ENCODE measurements around the gene BSND. TPM values are rescaled to one million over a fixed set of nuclear protein-coding genes. Genes with fewer than 3 reads are reported as not detected.
A peak's percentile ranks its signal among the peaks of the same experiment; 100 is the strongest.

Gene BSND
- total RNA-seq, 1 experiment from 2014 or later, result 0.17 TPM

- H2BK5ac ChIP-seq (ENCODE audit: insufficient read length, low read length), result no peak overlapping the region
- H3K9me3 ChIP-seq (ENCODE audit: control insufficient read depth, low read depth, low read length), result no peaks in the 10 kb centered on the region
- peaks cover 40% of the 10 kb centered on the region for H3K27me3 Mint-ChIP-seq (ENCODE audit: low read depth)
- no peaks in the 10 kb centered on the region; the same call in 1 of the 2 replicates for H3K27me3 ChIP-seq (ENCODE audit: insufficient read depth, low read length)
- no peaks in the 10 kb centered on the region for H3K9me3 Mint-ChIP-seq
- no peaks in the 10 kb centered on the region for H4K20me1 ChIP-seq (ENCODE audit: control insufficient read depth, insufficient read depth, insufficient read length)
- H3K23ac ChIP-seq (ENCODE audit: insufficient read length, low read depth, low read length), result no peak overlapping the region
- no peak for TF ChIP-seq CTCF (conservative IDR thresholded peaks at IDR 0.05)
- peak overlapping the region in 1 of 3 experiments; percentile 83; a peak in 1 of 7 replicates for H3K27ac Mint-ChIP-seq
- no peak overlapping the region for H4K8ac ChIP-seq (replicated peaks; ENCODE audit: insufficient read length, low read depth, low read length)
- H3K4me1 Mint-ChIP-seq, result peaks cover 32 to 37% of the 10 kb centered on the region in 2 experiments
- no peak overlapping the region for H4K91ac ChIP-seq (ENCODE audit: insufficient read length, low read depth, low read length)
- H3K14ac ChIP-seq (ENCODE audit: insufficient read depth, low read length), result no peak overlapping the region; the same call in 1 of the 2 replicates
- no peak overlapping the region for H3K9ac ChIP-seq (ENCODE audit: extremely low read depth, insufficient read length, low read length)
- no peak overlapping the region for H2AK5ac ChIP-seq (ENCODE audit: insufficient read length, low read length)
- WGBS (ENCODE audit: extremely low coverage, insufficient read length, low lambda C conversion rate), result no CpG with 5 or more reads among the region's 25 CpGs
- H3K4ac ChIP-seq (ENCODE audit: low read depth, low read length), result no peak overlapping the region
- peak overlapping the region; percentile 30 for H3K4me2 ChIP-seq (ENCODE audit: insufficient read depth, insufficient read length, low read length)
- H3T11ph ChIP-seq (ENCODE audit: low read length), result no peak overlapping the region
- H3K18ac ChIP-seq (ENCODE audit: insufficient read length, low read depth, low read length), result no peak overlapping the region
- H3K56ac ChIP-seq (ENCODE audit: insufficient read length, low read depth, low read length), result no peak overlapping the region
- no peak overlapping the region for H2BK20ac ChIP-seq (ENCODE audit: low read depth, low read length, poor library complexity, severe bottlenecking)
- H3K4me1 ChIP-seq (ENCODE audit: insufficient read depth, low read length), result peaks cover 9% of the 10 kb centered on the region; the same call in 1 of the 2 replicates
- H2BK120ac ChIP-seq (ENCODE audit: low read depth, low read length, poor library complexity, severe bottlenecking), result no peak overlapping the region
- H3K36me3 Mint-ChIP-seq (ENCODE audit: insufficient read depth in 1 of 3, low read depth in 3 of 3), result no peaks in the 10 kb centered on the region; a peak in 1 of 7 replicates
- no peak overlapping the region for H2BK15ac ChIP-seq (ENCODE audit: low read depth, low read length)
- DNase-seq, result no peak
- H3K79me2 ChIP-seq (ENCODE audit: insufficient read depth, low read length), result no peaks in the 10 kb centered on the region
- H3K27ac ChIP-seq (ENCODE audit: insufficient read length, low read depth, low read length), result no peak overlapping the region
- H3K23me2 ChIP-seq (ENCODE audit: insufficient read length, low read depth, low read length, poor library complexity, severe bottlenecking), result peaks cover 11% of the 10 kb centered on the region
- no peaks in the 10 kb centered on the region for H3K79me1 ChIP-seq (ENCODE audit: insufficient read depth, low read depth, low read length, poor library complexity, severe bottlenecking)
- peak overlapping the region; percentile 30 to 42; a peak in 3 of 5 replicates for H3K4me3 Mint-ChIP-seq
- H4K5ac ChIP-seq (ENCODE audit: insufficient read length, low read depth, low read length), result no peak overlapping the region
- H2BK12ac ChIP-seq (ENCODE audit: insufficient read length, low read depth, low read length), result no peak overlapping the region
- H2AFZ ChIP-seq (ENCODE audit: low read length), result no peak overlapping the region
Measured at GRCh38 chr1:54980046-54980527, 18.6 kb upstream of the BSND start.
